Forelimb muscle (tissue), 1 donor: ENCODE data around the gene GGACT. TPM values are rescaled to one million over a fixed set of nuclear protein-coding genes. Genes with fewer than 3 reads are reported as not detected.

Experiments
- DNase-seq: peaks from one replicate; pipeline ENCODE4 v3.0.0-alpha.2; 2013; ENCODE audit warnings: low read depth
- polyA plus RNA-seq: library from polyadenylated mRNA; unstranded; fragments of 120-200 nt; gene quantifications from one replicate; pipeline ENCODE4 v1.2.1, GENCODE V29; 2013; ENCODE audit not compliant: insufficient read length

The GGACT gene
- polyA plus RNA-seq, 1 donor = 1.5 TPM

DNA sequence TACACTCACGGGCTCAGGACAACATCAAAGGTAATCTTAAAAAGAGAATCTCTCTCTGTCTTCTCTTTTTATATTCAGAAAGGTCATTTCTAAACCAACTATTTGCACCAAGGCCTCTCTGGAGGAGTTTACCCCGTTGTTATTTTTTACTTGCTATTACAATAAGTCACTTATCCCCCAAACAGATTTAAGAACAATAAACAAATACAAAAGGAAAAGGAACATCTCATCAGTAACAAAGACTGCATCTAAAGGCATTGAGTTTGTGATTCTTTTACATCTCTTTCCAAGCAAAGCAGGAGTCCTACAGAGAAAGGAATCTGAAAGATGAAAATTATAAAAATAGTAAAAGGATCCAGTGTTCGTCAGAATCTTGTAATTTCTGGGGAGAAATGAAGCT lies 75.4 kb downstream of the GGACT start:
- DNase-seq = no peak

DNA sequence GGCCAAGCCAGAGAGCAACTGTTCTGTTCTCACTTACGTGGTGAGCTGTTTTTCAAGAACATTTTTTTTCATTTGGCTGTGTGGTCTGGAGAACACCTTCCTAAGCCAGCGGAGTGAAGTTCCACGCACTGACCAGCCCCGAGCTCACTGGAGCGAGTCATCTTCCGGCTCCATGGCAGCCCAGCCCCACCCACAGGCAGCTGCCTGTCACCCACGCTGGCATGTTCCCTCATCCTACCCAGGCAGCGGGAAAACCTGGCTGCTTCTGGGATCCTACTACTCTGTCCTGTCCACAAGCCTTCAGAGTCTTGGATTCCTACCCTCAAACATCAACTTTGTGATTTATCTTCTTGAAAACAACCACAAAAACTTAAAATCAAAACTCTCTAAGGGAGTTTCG lies 76.2 kb downstream of the GGACT start:
- no peak for DNase-seq

DNA sequence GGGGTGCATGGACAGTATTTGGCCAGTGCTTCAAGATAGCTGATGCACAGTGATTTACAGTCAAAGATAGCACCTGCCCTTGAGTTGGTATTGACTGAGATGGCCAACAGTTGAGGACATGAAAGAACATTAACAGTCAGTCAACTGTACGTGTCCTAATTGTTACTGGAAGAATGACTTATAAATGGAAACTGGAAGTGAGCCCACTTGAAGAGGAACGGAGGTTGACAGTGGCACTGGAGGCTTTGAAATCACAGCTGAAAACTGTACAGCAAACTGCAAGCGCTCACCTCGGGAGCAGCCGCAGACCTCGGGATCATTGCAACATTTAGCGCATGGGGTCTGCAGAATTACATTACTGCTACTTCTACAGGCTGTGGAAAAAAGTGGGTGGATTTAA lies 77.1 kb downstream of the GGACT start:
- DNase-seq = no peak

DNA sequence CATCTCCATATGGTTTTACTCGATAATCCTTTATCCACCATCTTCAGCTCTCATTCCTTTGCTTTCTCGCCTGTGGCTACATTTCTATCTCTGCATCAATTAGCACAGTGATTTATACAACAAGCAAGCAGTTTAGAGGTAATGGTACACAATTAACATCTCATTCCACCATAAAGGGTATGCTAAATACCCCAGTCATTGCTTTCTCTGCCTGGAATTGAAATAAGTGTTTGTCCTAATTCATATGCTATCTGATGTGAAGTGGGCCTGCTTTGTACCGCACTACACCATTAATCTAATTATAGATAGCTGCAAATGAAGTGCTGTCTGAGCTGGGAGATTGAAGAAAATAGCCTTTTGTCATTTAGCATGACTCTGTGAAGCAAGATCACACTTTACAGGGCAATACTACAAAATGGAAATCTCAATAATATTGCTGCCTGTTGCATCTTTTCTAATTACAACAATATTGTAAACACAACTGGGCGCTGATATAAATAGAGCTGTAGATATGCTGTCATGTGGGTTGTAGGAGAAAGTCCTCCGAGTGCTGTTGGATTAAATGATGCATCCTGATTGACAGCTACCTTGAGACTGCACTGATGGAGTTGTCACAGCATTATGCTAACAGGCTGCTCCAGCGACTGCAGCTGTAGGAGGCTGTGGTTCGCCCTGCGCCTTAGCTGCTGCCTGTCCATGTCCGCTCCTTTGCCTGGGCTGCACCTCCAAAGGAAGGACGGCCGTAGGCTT lies 78.2 kb downstream of the GGACT start:
- no peak for DNase-seq

DNA sequence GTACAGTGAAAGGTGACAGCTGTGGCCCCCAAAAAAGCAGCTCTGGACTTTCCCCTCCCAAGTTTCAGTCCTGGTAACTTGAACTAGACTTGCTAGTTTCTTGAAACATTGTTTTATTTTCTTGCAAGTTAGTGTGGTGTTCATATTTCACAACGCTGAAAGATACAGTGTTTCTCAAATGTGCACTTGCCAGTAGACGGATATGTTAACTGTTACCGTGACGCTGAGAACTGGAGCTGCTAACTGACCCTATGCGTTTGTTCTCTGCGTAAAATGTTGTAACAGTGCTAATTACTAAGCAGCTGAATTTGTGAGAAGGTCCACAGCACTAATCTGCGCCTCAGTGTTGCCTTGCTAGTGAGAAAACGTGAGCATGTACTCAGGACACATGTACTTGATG lies 79.6 kb downstream of the GGACT start:
- no peak for DNase-seq

DNA sequence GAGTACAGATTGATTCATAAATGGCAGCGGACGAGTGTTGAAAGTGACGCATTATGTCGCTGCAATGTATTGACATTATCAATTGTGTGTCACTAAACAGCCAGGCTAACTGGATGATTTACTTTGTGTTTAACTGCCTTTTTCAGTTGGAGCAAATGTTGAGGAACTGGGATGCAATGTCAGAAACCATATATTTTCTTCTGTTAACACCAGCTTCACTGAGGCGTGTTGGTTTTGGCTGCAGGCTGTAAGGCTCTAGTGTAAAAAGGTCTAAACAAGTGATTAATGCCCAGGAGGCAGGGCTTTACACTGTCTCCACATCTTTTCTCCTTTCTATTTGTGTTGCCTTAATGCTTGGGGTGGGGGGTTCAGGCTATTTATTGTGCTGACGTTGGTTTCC lies 80.1 kb downstream of the GGACT start:
- no peak for DNase-seq

DNA sequence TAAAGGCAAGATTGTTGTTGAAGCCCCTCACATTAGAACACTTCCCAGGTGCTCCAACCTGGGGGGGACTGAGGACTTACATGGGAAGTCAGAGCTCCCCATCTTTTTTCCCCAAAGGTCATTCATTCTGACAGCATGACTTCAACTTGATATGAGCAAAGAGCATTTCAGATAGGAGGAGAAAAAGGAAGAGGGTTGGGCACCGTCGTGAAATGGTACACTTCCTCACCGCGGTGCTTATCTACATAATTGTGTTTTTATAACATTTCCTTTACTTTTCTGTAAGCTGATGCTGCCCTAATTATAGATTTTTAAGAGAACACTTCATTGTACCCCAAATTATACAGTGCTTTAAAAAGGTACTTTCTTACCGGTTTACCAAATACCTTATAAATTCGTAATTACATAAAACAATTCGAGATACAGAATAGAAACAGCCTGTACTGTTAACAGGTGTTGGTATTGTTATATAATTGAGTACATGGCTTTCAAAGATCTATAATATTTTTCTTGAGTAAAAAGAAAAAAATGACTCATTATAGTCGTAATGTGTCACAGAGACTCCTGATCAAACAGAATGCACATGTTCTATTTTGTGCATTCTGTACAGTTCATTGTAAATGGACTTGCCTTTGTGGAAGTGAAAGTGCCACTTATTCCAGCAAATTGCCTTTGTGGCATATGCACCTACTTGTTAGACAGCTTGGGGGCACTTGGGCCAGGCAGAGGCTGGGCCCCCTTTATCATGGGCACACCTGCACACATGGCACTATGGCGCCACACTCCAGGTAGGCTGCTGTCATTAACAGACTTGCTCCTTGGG lies 81.8 kb downstream of the GGACT start:
- DNase-seq = no peak

DNA sequence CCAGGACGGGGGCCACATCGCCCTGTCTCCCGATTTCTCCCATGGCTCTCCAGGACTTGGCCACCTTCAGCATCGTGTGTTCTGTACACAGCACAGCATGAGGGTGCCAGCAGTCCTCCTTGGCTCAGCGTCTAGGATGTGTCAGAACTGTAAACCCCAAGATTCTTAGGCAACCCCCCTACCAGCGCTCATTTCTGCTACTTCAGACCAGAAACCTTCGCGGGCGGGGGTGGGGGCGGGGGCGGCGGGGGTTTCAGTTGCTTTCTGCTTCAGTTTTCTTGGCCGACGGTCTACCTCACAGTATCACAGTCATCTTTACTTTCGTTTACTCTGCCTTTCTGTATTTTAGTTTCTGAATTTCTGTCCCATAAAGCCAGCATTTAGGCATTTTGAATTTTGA lies 82.4 kb downstream of the GGACT start:
- no peak for DNase-seq

DNA sequence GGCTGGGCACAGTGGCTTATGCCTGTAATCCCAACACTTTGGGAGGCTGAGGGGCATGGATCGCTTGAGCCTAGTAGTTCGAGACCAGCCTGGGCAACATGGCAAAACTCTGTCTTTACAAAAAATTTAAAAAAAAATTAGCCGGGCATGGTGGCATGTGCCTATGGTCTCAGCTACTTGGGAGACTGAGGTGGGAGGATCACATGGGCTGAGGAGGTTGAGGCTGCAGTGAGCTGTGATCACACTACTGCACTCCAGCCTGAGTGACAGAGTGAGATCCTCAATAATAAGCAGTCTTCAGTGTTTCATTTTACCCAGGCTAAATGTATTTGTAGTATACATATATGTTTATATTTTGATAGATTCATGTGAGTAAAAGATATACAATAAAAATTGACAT lies 85.0 kb downstream of the GGACT start:
- no peak for DNase-seq

DNA sequence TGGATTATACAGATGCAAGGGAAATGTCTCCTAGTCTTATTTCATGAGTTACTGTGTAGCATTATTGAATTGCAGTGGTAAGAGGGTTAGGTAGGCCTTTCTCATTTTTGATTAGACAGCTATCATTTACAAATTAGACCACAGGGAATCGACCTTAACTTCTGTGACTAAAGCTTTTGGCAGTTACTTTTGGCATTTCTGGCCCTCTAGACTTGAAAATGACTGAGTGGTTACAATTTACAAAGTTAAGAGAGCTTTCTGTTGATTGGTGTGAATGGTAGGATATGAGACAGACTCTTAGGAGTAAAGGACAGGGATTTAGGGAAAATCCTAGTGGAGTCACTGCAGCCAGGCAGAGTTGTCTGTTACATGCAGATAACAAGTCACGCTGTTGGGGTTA lies 86.1 kb downstream of the GGACT start:
- no peak for DNase-seq

DNA sequence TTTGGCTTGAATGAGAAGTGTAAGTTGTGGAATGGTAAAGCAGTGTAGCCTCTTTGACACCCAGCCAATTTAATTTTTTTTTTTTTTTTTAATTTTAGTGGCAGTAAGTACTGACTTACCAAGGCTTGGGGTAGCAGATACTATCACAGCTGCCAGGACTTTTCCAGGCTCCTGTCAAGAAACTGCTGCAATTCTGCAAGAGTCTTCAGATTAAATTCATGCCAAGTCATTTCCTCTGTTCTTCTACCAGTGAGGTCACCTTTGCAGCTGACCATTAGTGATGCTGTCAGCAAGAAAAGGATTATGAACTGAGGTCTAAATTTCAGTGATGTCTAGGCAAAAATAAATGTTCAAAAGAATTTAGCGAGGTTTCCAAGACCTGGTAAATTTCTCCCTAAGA lies 91.2 kb downstream of the GGACT start:
- DNase-seq = no peak

DNA sequence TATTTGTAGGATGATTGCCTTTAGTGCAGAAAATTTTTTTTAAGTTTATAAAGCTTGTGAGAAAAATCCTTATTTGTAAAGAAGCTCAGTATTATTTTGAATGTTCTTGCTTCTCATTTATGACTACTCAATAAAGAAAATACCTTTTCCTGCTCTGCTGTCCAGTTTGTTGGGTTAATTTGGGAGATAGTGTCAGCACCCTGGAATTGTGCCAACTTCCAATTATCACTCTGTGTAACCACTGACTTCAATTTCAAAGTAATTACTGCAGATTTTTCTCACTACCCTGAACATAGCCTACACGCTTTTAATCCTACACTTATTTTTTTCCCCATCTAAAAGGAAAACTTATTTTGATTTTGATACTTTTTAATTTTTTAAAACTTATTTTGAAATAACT lies 93.1 kb downstream of the GGACT start:
- no peak for DNase-seq

DNA sequence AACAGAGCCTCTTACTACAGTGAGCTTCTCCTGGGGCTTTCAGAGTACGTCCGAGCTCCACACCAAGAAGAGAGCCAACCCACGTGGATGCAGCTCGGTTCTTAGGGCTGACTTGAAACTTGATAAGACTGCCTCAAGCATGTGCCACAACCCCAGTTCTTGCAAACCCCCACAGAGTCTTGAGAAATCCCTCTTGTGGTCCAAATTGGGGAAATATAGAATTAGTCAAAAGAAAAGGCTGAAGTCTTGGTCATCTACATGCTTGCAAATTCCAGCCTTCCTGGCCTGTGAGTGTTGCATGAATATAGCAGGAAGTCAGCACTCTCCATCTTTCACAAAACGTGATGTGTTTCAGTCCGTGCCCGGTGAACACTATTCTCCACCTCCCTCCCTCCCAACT lies 95.2 kb downstream of the GGACT start:
- DNase-seq = no peak

DNA sequence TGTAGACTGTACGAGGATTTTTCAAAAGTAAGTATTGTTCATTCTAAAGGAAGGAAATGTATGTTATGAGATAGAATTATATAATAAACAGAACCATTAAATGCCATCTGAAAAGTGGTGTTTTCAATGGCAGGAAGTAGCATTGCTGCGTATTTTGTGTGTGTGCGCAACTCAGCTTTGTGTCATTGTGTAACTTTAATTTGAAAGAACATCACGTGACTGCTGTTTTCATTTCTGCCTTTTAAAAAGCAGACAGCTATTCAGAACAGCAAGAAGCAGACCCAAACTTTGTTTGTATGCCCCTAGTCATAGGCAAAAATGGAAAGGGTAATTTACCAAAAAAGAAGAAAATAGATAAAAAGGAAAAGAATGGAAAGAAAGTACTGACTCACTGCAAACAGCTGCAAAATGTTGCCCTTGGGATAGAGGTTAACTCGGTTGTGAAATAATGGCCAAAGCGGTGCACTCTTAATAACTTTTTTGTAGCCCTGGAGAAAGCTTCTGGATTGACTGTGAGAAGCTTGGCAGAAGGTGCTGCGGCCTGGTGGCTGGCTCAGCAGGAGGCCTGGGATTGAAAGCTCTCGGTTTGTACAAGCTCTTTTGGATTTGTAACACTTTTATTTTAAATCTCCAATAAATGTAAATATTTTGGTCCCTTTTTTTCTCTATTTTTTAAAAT lies 97.3 kb downstream of the GGACT start:
- peak; percentile 16 for DNase-seq

DNA sequence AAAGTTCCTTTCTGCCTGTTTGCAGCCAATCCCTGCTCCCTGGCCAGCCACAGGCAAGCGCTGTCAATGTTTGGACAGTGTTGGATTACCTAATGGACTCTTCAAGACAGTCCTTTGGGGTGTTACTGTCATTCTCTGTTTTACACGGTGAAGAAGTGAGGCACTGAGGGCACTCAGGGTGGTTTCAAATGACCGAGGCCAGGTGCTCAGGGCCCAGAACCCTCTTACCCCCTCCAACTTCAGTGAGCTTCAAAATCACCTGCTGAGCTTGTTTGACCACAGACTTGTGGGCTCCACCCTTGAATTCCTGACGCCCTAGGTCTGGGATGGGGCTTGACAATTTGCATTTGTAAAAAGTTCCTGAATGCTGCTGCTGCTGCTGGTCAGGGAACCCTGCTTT lies 97.9 kb downstream of the GGACT start:
- DNase-seq = no peak

DNA sequence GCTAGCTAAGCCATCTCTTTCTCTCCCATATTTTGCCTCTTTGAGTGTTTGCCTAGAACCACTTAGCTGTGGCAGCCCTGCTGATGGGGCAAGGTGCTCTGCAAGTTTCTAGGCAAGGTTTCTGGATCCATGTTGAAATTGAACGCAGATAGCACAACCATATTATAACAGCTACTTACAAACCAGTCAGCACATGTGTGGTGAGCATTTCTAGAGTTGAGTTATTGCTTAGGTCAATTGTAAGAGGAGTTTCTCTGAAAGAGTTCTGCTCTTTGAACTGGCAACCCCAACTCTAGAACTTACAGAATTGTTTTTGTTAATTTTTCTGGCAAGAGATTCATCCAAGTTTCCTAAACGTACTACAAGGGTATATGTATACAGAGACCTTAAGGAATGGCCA lies 103.3 kb downstream of the GGACT start:
- DNase-seq = no peak

DNA sequence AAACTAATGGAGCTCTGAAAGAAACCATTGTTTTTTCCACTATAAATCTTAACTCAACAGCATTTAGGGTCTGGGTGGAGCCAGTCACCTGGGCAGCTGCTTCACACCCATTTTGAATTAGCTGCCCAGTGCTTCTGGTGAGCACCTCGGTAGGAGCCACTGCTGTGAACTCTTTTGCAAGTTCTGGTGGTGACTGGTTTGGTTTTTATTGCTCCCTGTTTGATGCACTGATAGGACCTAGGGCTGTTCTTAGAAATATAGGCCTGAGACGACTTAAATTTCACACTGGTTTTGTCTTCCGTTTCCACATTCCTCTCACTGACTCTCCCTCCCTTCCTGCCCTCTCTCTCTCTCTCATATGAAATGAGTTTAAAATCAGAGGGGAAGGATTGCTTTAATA lies 103.9 kb downstream of the GGACT start:
- DNase-seq = no peak

DNA sequence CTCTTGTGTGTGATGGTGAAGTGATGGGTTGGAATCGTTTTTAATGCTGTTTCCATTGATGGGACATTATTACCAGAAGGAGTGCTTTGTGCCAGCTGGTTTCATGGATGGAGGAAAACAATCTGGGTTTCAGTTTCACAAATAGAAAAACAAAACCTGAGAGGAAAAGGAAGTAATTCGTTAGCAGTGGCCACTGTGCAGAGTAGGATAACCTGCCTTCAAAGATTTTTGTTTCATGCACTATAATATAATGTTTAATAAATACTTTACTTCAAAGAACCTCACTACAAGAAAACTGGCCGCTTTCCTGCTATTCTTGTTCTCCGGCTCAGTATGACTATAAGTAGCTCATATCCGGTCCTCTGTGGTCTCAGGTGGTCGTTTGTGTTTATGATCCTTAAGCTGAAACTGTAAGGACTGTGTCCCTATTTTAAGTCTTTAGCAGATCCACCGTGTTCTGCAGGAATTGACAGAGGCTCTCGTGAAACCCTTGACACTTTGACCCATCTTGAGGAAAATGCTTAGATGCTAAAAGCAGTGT lies 104.7 kb downstream of the GGACT start:
- no peak for DNase-seq

DNA sequence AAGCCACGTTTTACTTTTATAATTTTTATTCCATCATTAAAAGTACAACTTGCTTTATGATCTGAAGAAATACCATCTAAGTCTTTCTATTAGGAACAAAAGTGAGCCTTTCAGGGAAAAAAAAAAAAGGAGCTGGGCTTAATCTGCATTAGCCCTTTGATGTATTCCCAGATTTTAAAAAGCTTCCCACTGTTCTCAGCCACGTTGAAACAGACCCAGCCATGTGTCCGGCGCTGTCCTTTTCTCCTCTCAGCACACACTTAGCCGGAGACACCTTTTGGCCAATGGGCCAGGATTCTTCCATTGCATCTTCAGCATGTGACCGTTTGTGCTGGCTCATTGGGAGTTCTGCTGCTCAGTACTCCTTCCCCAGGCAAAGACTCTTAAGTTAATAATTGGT lies 105.5 kb downstream of the GGACT start:
- no peak for DNase-seq

DNA sequence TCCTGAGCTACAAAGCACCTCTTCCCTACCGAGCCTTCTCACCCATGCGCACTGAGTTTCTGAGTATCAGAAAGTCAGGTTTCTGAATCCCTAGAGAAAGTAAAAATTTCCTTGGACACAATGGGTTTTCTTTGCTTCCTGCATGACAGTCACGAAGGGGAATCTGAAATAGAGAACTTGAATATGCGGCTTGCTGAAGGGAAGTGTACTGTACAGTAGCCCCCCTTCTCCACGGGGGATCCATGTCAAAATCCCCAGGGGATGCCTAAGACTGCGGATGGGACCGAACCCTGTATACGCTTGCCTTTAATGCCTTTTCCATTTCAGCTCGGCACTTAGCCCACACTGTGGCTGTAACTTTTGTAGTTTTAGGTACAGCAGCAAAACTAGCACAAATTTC lies 107.9 kb downstream of the GGACT start:
- DNase-seq = no peak
